ENCODE data around the gene IQGAP2.

- TF ChIP-seq CTCF (IDR thresholded peaks at IDR 0.05) (no peak), POLR2AphosphoS5 (IDR thresholded peaks at IDR 0.05) (no peak), POLR2A (IDR thresholded peaks at IDR 0.05) (no peak)
Observed at GRCh38 chr5:76652809-76653414, 249.8 kb downstream of the IQGAP2 start.

Measured in transverse colon (tissue), 4 donors.